ENCODE results near the gene ABCB4.

GRCh38 chr7:87517891-87518290 is 42.4 kb upstream of the ABCB4 start:
- TF ChIP-seq CTCF (IDR thresholded peaks at IDR 0.05) (no peak), POLR2AphosphoS5 (IDR thresholded peaks at IDR 0.05) (no peak), POLR2A (IDR thresholded peaks at IDR 0.05) (no peak)

Measured in prostate gland (tissue), 2 donors.